HEK293 (cell line): Measurements from ENCODE around the gene SPON1.

Source experiments
- CTCF ChIA-PET: fragments of 350-600 bp; formaldehyde crosslinking; extraction: SDS; loops from one replicate; lab custom pipeline; 2021; ENCODE audit warnings: antibody characterized with exemption; lab: Yijun Ruan, JAX
- POLR2A ChIA-PET: fragments of 300-600 bp; formaldehyde crosslinking; extraction: SDS; loops from one replicate; lab custom pipeline; 2020; ENCODE audit warnings: antibody characterized with exemption, inconsistent platforms; lab: Yijun Ruan, JAX
- H3K27ac ChIP-seq: fragments of 200-500 bp; sonication (Bioruptor generic); 2 replicates; pipeline ENCODE4 v1.5.1; 2014; ENCODE audit warnings: low read depth, low read length, control low read depth, inconsistent platforms; ENCODE audit errors: extremely low read depth
- H3K36me3 ChIP-seq, 2 experiments: fragments of 200-500 bp in 1 of 2; sonication (Bioruptor generic) in 1 of 2; 1 replicate in 1 of 2; 2 replicates in 1 of 2; pipeline ENCODE4 v1.5.1; 2014 to 2017; ENCODE audit warnings: inconsistent platforms in 2 of 2, low read length in 2 of 2; ENCODE audit not compliant: control insufficient read depth in 2 of 2, insufficient read depth in 1 of 2
- H3K4me1 ChIP-seq: fragments of 200-500 bp; sonication (Bioruptor generic); 2 replicates; pipeline ENCODE4 v1.5.1; 2014; ENCODE audit warnings: mild to moderate bottlenecking, low read length, inconsistent platforms; ENCODE audit not compliant: control insufficient read depth, insufficient read depth
- H3K4me3 ChIP-seq: 2 replicates; pipeline ENCODE4 v1.5.1; 2011; ENCODE audit warnings: low read depth, mild to moderate bottlenecking, control low read depth, low read length, moderate library complexity
- H3K9me3 ChIP-seq: fragments of 200-500 bp; sonication (Bioruptor generic); 2 replicates; pipeline ENCODE4 v1.5.1; 2014; ENCODE audit warnings: low read depth, low read length, inconsistent platforms; ENCODE audit not compliant: control insufficient read depth, insufficient read depth
- HOXA7 ChIP-seq: sonication (generic); formaldehyde crosslinking; IDR thresholded peaks from 2 replicates; pipeline ENCODE4 v1.8.1; 2022; ENCODE audit warnings: missing genetic modification reagents, borderline replicate concordance
- KLF10 ChIP-seq: fragments of 450-650 bp; IDR thresholded peaks from 2 replicates; pipeline ENCODE4 v1.5.1; 2018; ENCODE audit warnings: missing biosample characterization, mild to moderate bottlenecking, missing genetic modification characterization
- RBAK ChIP-seq: fragments of 450-650 bp; formaldehyde crosslinking; IDR thresholded peaks from 2 replicates; pipeline ENCODE4 v1.5.1; 2016; ENCODE audit warnings: missing biosample characterization, missing genetic modification characterization
- REPIN1 ChIP-seq: fragments of 450-650 bp; formaldehyde crosslinking; IDR thresholded peaks from 2 replicates; pipeline ENCODE4 v1.5.1; 2017; ENCODE audit warnings: missing biosample characterization, missing genetic modification characterization, low read depth
- ZNF121 ChIP-seq: fragments of 450-650 bp; formaldehyde crosslinking; IDR thresholded peaks from 2 replicates; pipeline ENCODE4 v1.5.1; 2016; ENCODE audit warnings: missing biosample characterization, missing genetic modification characterization
- ZNF132 ChIP-seq: fragments of 450-650 bp; formaldehyde crosslinking; IDR thresholded peaks from 2 replicates; pipeline ENCODE4 v1.5.1; 2017; ENCODE audit warnings: missing biosample characterization, missing genetic modification characterization, borderline replicate concordance
- ZNF138 ChIP-seq: fragments of 450-650 bp; formaldehyde crosslinking; IDR thresholded peaks from 2 replicates; pipeline ENCODE4 v1.5.1; 2016; ENCODE audit warnings: missing biosample characterization, missing genetic modification characterization, borderline replicate concordance
- ZNF184 ChIP-seq: fragments of 450-650 bp; IDR thresholded peaks from 2 replicates; pipeline ENCODE4 v1.5.1; 2018; ENCODE audit warnings: missing biosample characterization, mild to moderate bottlenecking, missing genetic modification characterization
- ZNF391 ChIP-seq: fragments of 450-650 bp; formaldehyde crosslinking; IDR thresholded peaks from 2 replicates; pipeline ENCODE4 v1.5.1; 2016; ENCODE audit warnings: low read depth, missing biosample characterization, missing genetic modification characterization, borderline replicate concordance
- ZNF404 ChIP-seq: fragments of 450-650 bp; formaldehyde crosslinking; IDR thresholded peaks from 2 replicates; pipeline ENCODE4 v1.5.1; 2017; ENCODE audit warnings: missing biosample characterization, missing genetic modification characterization
- ZNF423 ChIP-seq: fragments of 450-650 bp; formaldehyde crosslinking; IDR thresholded peaks from 2 replicates; pipeline ENCODE4 v1.5.1; 2016; ENCODE audit warnings: missing biosample characterization, missing genetic modification characterization
- ZNF555 ChIP-seq: fragments of 450-650 bp; formaldehyde crosslinking; conservative IDR thresholded peaks from 2 replicates; pipeline ENCODE4 v1.5.1; 2017; ENCODE audit warnings: missing biosample characterization, mild to moderate bottlenecking, missing genetic modification characterization, inconsistent platforms
- ZNF558 ChIP-seq: fragments of 450-650 bp; formaldehyde crosslinking; IDR thresholded peaks from 2 replicates; pipeline ENCODE4 v1.5.1; 2016; ENCODE audit warnings: missing biosample characterization, missing genetic modification characterization
- ZNF571 ChIP-seq: fragments of 450-650 bp; formaldehyde crosslinking; IDR thresholded peaks from 2 replicates; pipeline ENCODE4 v1.5.0; 2017; ENCODE audit warnings: missing biosample characterization, missing genetic modification characterization
- ZNF600 ChIP-seq: fragments of 450-650 bp; formaldehyde crosslinking; IDR thresholded peaks from 2 replicates; pipeline ENCODE4 v1.5.1; 2016; ENCODE audit warnings: missing biosample characterization, missing genetic modification characterization
- ZNF610 ChIP-seq: fragments of 450-650 bp; formaldehyde crosslinking; IDR thresholded peaks from 2 replicates; pipeline ENCODE4 v1.5.1; 2016; ENCODE audit warnings: missing biosample characterization, missing genetic modification characterization, borderline replicate concordance
- ZNF621 ChIP-seq: fragments of 450-650 bp; formaldehyde crosslinking; IDR thresholded peaks from 2 replicates; pipeline ENCODE4 v1.5.1; 2017; ENCODE audit warnings: missing biosample characterization, missing genetic modification characterization
- ZNF664 ChIP-seq: fragments of 450-650 bp; formaldehyde crosslinking; IDR thresholded peaks from 2 replicates; pipeline ENCODE4 v1.5.1; 2016; ENCODE audit warnings: missing biosample characterization, missing genetic modification characterization
- ZNF76 ChIP-seq: fragments of 450-650 bp; formaldehyde crosslinking; IDR thresholded peaks from 2 replicates; pipeline ENCODE4; 2016; ENCODE audit warnings: low read depth, missing biosample characterization, missing genetic modification characterization, borderline replicate concordance
- ZNF776 ChIP-seq: fragments of 450-650 bp; formaldehyde crosslinking; IDR thresholded peaks from 2 replicates; pipeline ENCODE4 v1.5.0; 2017; ENCODE audit warnings: missing biosample characterization, missing genetic modification characterization, borderline replicate concordance
- ZSCAN23 ChIP-seq: fragments of 450-650 bp; formaldehyde crosslinking; IDR thresholded peaks from 2 replicates; pipeline ENCODE4 v1.5.1; 2016; ENCODE audit warnings: missing biosample characterization, missing genetic modification characterization
- TF ChIP-seq, protein P1 (sequence below): fragments of 450-650 bp; formaldehyde crosslinking; IDR thresholded peaks from 2 replicates; pipeline ENCODE4 v1.5.1; 2016; ENCODE audit warnings: missing biosample characterization, missing genetic modification characterization

SPON1 gene

DNA sequence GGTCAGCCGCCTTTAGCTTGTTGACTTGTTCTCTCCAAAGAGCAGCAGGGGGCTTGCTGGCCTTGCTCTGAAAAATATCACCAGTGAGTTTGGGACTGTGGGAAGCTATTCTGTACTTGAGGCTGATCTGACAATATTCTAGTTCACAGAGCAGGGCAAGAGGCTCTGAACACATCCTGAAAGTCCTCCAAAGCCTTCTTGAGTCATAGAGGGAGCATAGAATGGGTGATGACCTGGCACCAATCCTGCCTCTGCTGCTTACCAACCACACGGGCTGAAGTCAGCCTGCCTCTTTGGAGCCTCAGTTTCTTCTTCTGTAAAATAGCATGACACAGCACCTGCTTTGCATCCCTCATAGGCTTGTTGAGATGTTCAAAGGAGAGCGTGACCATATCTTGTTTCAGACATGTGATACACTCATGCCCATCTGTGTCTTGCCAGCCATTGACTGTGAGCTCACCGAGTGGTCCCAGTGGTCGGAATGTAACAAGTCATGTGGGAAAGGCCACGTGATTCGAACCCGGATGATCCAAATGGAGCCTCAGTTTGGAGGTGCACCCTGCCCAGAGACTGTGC is 299.8 kb downstream of the SPON1 start:
- H3K27ac ChIP-seq: no peak overlapping the region
- peaks cover 0 to 12% of the 10 kb centered on the region in 2 experiments; a peak in 1 of 3 replicates for H3K36me3 ChIP-seq
- ChIA-PET POLR2A (no interaction called here), CTCF (interaction anchor here (0.8 kb wide), 1 partner anchor 12 kb away, joined by 4 read pairs; no protein-coding TSS in a partner anchor)
- no peak overlapping the region for H3K4me3 ChIP-seq
- H3K4me1 ChIP-seq: no peaks in the 10 kb centered on the region
- no peaks in the 10 kb centered on the region for H3K9me3 ChIP-seq
- TF ChIP-seq ZNF184 (tag by site-specific recombination): no peak
- TF ChIP-seq ZNF76: no peak
- no peak for TF ChIP-seq ZNF621
- TF ChIP-seq ZNF391: no peak
- TF ChIP-seq ZNF555 (tag by site-specific recombination): no peak
- TF ChIP-seq, protein P1, sequence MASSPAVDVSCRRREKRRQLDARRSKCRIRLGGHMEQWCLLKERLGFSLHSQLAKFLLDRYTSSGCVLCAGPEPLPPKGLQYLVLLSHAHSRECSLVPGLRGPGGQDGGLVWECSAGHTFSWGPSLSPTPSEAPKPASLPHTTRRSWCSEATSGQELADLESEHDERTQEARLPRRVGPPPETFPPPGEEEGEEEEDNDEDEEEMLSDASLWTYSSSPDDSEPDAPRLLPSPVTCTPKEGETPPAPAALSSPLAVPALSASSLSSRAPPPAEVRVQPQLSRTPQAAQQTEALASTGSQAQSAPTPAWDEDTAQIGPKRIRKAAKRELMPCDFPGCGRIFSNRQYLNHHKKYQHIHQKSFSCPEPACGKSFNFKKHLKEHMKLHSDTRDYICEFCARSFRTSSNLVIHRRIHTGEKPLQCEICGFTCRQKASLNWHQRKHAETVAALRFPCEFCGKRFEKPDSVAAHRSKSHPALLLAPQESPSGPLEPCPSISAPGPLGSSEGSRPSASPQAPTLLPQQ (tag by site-specific recombination): no peak
- TF ChIP-seq ZNF404 (tag by site-specific recombination): no peak
- TF ChIP-seq ZNF138 (tag by site-specific recombination): no peak
- TF ChIP-seq ZNF121: no peak
- no peak for TF ChIP-seq ZNF571 (tag by site-specific recombination)
- no peak for TF ChIP-seq KLF10 (tag by site-specific recombination)

DNA sequence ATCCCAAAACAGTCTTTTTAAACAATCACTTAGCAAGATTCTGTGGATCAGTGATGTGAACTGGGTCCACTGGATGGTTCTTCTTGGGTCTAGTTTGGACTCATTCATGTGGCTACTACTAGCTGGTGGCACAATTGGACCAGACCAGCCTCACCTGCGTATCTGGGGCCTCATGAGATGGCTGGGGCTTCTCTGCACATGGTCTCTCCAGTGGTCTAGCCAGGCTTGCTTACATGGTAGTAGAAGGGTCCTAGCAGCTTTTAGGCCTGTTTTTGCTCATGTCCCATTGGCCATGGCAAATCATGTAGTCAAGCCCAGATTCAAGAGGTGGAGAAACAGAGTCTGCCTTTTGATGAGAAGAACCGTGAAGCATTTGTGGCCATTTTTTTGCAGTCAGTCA is 302.4 kb downstream of the SPON1 start:
- POLR2A ChIA-PET: no interaction called here
- Histone ChIP-seq H3K4me1 (no peaks in the 10 kb centered on the region), H3K36me3 (peaks cover 0 to 13% of the 10 kb centered on the region in 2 experiments; a peak in 1 of 3 replicates), H3K9me3 (no peaks in the 10 kb centered on the region), H3K4me3 (no peak overlapping the region), H3K27ac (no peak overlapping the region)
- CTCF ChIA-PET: no interaction called here
- TF ChIP-seq ZNF132 (tag by site-specific recombination): no peak
- TF ChIP-seq, protein P1 (tag by site-specific recombination): no peak

DNA sequence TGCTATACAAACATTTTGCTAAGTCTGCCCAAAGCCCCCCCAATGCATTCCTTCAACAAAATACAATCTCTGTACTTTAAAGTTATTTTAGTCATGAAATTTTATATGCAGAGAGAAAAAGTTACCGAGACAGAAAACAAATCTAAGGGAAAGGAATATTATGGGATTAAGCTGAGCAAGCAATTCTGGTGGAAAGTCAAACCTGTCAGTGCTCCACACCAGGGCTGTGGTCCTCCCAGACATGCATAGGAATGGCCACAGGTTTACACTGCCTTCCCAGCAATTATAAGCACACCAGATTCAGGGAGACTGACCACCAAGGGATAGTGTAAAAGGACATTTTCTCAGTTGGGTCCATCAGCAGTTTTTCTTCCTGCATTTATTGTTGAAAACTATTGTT is 304.1 kb downstream of the SPON1 start:
- peaks cover 0 to 15% of the 10 kb centered on the region in 2 experiments; a peak in 1 of 3 replicates for H3K36me3 ChIP-seq
- ChIA-PET POLR2A (no interaction called here), CTCF (no interaction called here)
- no peak for TF ChIP-seq ZNF776 (tag by site-specific recombination)
- TF ChIP-seq HOXA7 (CRISPR knock-in tag): no peak
- no peak for TF ChIP-seq ZNF404 (tag by site-specific recombination)
- TF ChIP-seq ZNF423 (tag by site-specific recombination): no peak
- no peak for TF ChIP-seq ZSCAN23 (tag by site-specific recombination)
- no peak for TF ChIP-seq REPIN1
- TF ChIP-seq ZNF391: no peak
- TF ChIP-seq ZNF600: no peak
- TF ChIP-seq ZNF610 (tag by site-specific recombination): no peak
- no peak for TF ChIP-seq ZNF558 (tag by site-specific recombination)
- no peak for TF ChIP-seq ZNF664
- TF ChIP-seq RBAK: no peak
- no peak overlapping the region for H3K4me3 ChIP-seq
- no peak overlapping the region for H3K27ac ChIP-seq
- no peaks in the 10 kb centered on the region for H3K9me3 ChIP-seq
- no peaks in the 10 kb centered on the region for H3K4me1 ChIP-seq
